ENCODE results near the gene HPS1. TPM values are rescaled to one million over a fixed set of nuclear protein-coding genes. Genes with fewer than 3 reads are reported as not detected.

Gene HPS1
- total RNA-seq, 2 donors from 2014 or later: 39.6 to 43.3 TPM

- Mint-ChIP-seq H3K4me1 (no peaks in the 10 kb centered on the region), H3K27ac (no peak overlapping the region), H3K9me3 (no peaks in the 10 kb centered on the region), H3K4me3 (no peak overlapping the region), H3K27me3 (ENCODE audit: insufficient read depth) (peaks cover 2% of the 10 kb centered on the region), H3K36me3 (ENCODE audit: low read depth) (no peaks in the 10 kb centered on the region)
- no peaks in the 10 kb centered on the region for H3K27me3 ChIP-seq (ENCODE audit: control insufficient read depth, insufficient read depth, low read length, poor library complexity, severe bottlenecking)
- no peaks in the 10 kb centered on the region for H3K4me1 ChIP-seq (ENCODE audit: control insufficient read depth, insufficient read depth, low read length)
- no peak overlapping the region for H3K4me3 ChIP-seq (ENCODE audit: low read length)
- no peak for DNase-seq
- WGBS, 2 experiments (ENCODE audit: insufficient coverage in 1 of 2, insufficient read length in 1 of 2): 93 to 97% methylated on average over 5 to 6 of the region's 6 CpGs
- no peak overlapping the region for H3K9ac ChIP-seq (ENCODE audit: extremely low read depth, low read length, poor library complexity, severe bottlenecking)
- no peak for TF ChIP-seq CTCF (conservative IDR thresholded peaks at IDR 0.05)
- H3K9me3 ChIP-seq (ENCODE audit: control insufficient read depth, low read length): no peaks in the 10 kb centered on the region
- no peaks in the 10 kb centered on the region for H3K36me3 ChIP-seq (ENCODE audit: control insufficient read depth, insufficient read depth, low read length)
- no peak overlapping the region for H3K27ac ChIP-seq (ENCODE audit: low read depth, low read length)
Observed at GRCh38 chr10:98396096-98397063, 50.4 kb downstream of the HPS1 start.

GRCh38 chr10:98394851-98395440 is 51.8 kb downstream of the HPS1 start:
- 94 to 95% methylated on average over 5 to 8 of the region's 8 CpGs for WGBS, 2 experiments (ENCODE audit: insufficient coverage in 1 of 2, insufficient read length in 1 of 2)
- no peak for DNase-seq
- Histone ChIP-seq H3K4me1 (ENCODE audit: control insufficient read depth, insufficient read depth, low read length) (no peaks in the 10 kb centered on the region), H3K36me3 (ENCODE audit: control insufficient read depth, insufficient read depth, low read length) (no peaks in the 10 kb centered on the region), H3K27me3 (ENCODE audit: control insufficient read depth, insufficient read depth, low read length, poor library complexity, severe bottlenecking) (no peaks in the 10 kb centered on the region), H3K9ac (ENCODE audit: extremely low read depth, low read length, poor library complexity, severe bottlenecking) (no peak overlapping the region), H3K27ac (ENCODE audit: low read depth, low read length) (no peak overlapping the region), H3K9me3 (ENCODE audit: control insufficient read depth, low read length) (no peaks in the 10 kb centered on the region), H3K4me3 (ENCODE audit: low read length) (no peak overlapping the region)
- no peak overlapping the region for H3K27ac Mint-ChIP-seq
- H3K36me3 Mint-ChIP-seq (ENCODE audit: low read depth): no peaks in the 10 kb centered on the region
- no peak for TF ChIP-seq CTCF (conservative IDR thresholded peaks at IDR 0.05)
- no peaks in the 10 kb centered on the region for H3K4me1 Mint-ChIP-seq
- peaks cover 2% of the 10 kb centered on the region for H3K27me3 Mint-ChIP-seq (ENCODE audit: insufficient read depth)
- H3K9me3 Mint-ChIP-seq: no peaks in the 10 kb centered on the region
- H3K4me3 Mint-ChIP-seq: no peak overlapping the region

GRCh38 chr10:98391578-98391991 is 55.1 kb downstream of the HPS1 start:
- Mint-ChIP-seq H3K27ac (no peak overlapping the region), H3K9me3 (no peaks in the 10 kb centered on the region), H3K4me3 (no peak overlapping the region), H3K4me1 (no peaks in the 10 kb centered on the region), H3K27me3 (ENCODE audit: insufficient read depth) (peaks cover 2% of the 10 kb centered on the region), H3K36me3 (ENCODE audit: low read depth) (no peaks in the 10 kb centered on the region)
- TF ChIP-seq CTCF (conservative IDR thresholded peaks at IDR 0.05): no peak
- Histone ChIP-seq H3K4me1 (ENCODE audit: control insufficient read depth, insufficient read depth, low read length) (no peaks in the 10 kb centered on the region), H3K9ac (ENCODE audit: extremely low read depth, low read length, poor library complexity, severe bottlenecking) (no peak overlapping the region), H3K27ac (ENCODE audit: low read depth, low read length) (no peak overlapping the region), H3K27me3 (ENCODE audit: control insufficient read depth, insufficient read depth, low read length, poor library complexity, severe bottlenecking) (no peaks in the 10 kb centered on the region), H3K4me3 (ENCODE audit: low read length) (no peak overlapping the region), H3K36me3 (ENCODE audit: control insufficient read depth, insufficient read depth, low read length) (no peaks in the 10 kb centered on the region), H3K9me3 (ENCODE audit: control insufficient read depth, low read length) (no peaks in the 10 kb centered on the region)
- no peak for DNase-seq
- WGBS, 2 experiments (ENCODE audit: insufficient coverage in 1 of 2, insufficient read length in 1 of 2): 89 to 92% methylated on average over 5 to 8 of the region's 8 CpGs

Data from endodermal cell (in vitro differentiated cells).